HG02642 (cell line): ENCODE measurements around the gene MEN1.

Source experiments
- ATAC-seq: cut with Tn5 transposase; IDR thresholded peaks from one replicate; pipeline ENCODE4 v1.9.1; 2021; ENCODE audit warnings: mild to moderate bottlenecking; ENCODE audit not compliant: unreplicated experiment, poor library complexity

Gene MEN1

GRCh38 chr11:64765851-64766665 is 44.3 kb downstream of the MEN1 start:
- no peak for ATAC-seq

- ATAC-seq: no peak
These were observed 45.0 kb downstream of the MEN1 start for GRCh38 chr11:64765291-64765850.

- ATAC-seq: no peak
These were observed 45.6 kb downstream of the MEN1 start for GRCh38 chr11:64764753-64765152.

- ATAC-seq: no peak
These were observed 46.2 kb downstream of the MEN1 start for GRCh38 chr11:64764040-64764611.

GRCh38 chr11:64763526-64764039 is 46.8 kb downstream of the MEN1 start:
- ATAC-seq: no peak

- ATAC-seq: no peak
These were observed 47.5 kb downstream of the MEN1 start for GRCh38 chr11:64762674-64763525.

GRCh38 chr11:64762277-64762673 is 48.1 kb downstream of the MEN1 start:
- ATAC-seq: no peak

GRCh38 chr11:64760759-64761420 is 49.5 kb downstream of the MEN1 start:
- no peak for ATAC-seq

- no peak for ATAC-seq
These were observed 50.3 kb downstream of the MEN1 start, which contains the start of gene PYGM for GRCh38 chr11:64759722-64760719. TSS of gene PYGM (minus strand) at chr11:64759974. CDS start at chr11:64759898, 76 bp downstream.

- no peak for ATAC-seq
These were observed 51.1 kb downstream of the MEN1 start for GRCh38 chr11:64759131-64759721.

- ATAC-seq: no peak
These were observed 51.8 kb downstream of the MEN1 start for GRCh38 chr11:64758330-64759079.

GRCh38 chr11:64757549-64758329 is 52.6 kb downstream of the MEN1 start:
- ATAC-seq: no peak

GRCh38 chr11:64755681-64756361 is 54.5 kb downstream of the MEN1 start:
- ATAC-seq: no peak

GRCh38 chr11:64754919-64755662 is 55.3 kb downstream of the MEN1 start:
- no peak for ATAC-seq

GRCh38 chr11:64754124-64754918 is 56.0 kb downstream of the MEN1 start:
- ATAC-seq: no peak
